ENCODE results near the gene RPRML.

Gene RPRML

GRCh38 chr17:46930051-46930450, 49.0 kb downstream of the RPRML start:
- DNase-seq (ENCODE audit: low read depth, low spot score): no peak
- no peak overlapping the region for H3K4me3 ChIP-seq (ENCODE audit: insufficient read length, low read depth)
- TF ChIP-seq ZNF274 (IDR thresholded peaks at IDR 0.05; ENCODE audit: low read depth, low read length) (no peak), SUZ12 (IDR thresholded peaks at IDR 0.05; ENCODE audit: extremely low read depth, insufficient read depth, insufficient read length) (no peak), YY1 (IDR thresholded peaks at IDR 0.05; ENCODE audit: insufficient read depth, insufficient read length) (no peak)
- H3K27me3 ChIP-seq (ENCODE audit: insufficient read depth, insufficient read length): no peaks in the 10 kb centered on the region
- no peaks in the 10 kb centered on the region for H3K9me3 ChIP-seq (ENCODE audit: insufficient read depth, low read length)
- peaks cover 70% of the 10 kb centered on the region for H3K36me3 ChIP-seq (ENCODE audit: insufficient read depth, insufficient read length, low read length)
- H3K4me1 ChIP-seq (ENCODE audit: insufficient read depth, insufficient read length): no peaks in the 10 kb centered on the region
- H3K9ac ChIP-seq (ENCODE audit: insufficient read length, low read depth): no peak overlapping the region

- Histone ChIP-seq H3K4me1 (ENCODE audit: insufficient read depth, insufficient read length) (no peaks in the 10 kb centered on the region), H3K36me3 (ENCODE audit: insufficient read depth, insufficient read length, low read length) (peaks cover 68% of the 10 kb centered on the region), H3K4me3 (ENCODE audit: insufficient read length, low read depth) (no peak overlapping the region), H3K9ac (ENCODE audit: insufficient read length, low read depth) (no peak overlapping the region), H3K27me3 (ENCODE audit: insufficient read depth, insufficient read length) (no peaks in the 10 kb centered on the region), H3K9me3 (ENCODE audit: insufficient read depth, low read length) (no peaks in the 10 kb centered on the region)
- TF ChIP-seq ZNF274 (IDR thresholded peaks at IDR 0.05; ENCODE audit: low read depth, low read length): no peak
- TF ChIP-seq SUZ12 (IDR thresholded peaks at IDR 0.05; ENCODE audit: extremely low read depth, insufficient read depth, insufficient read length): no peak
- no peak for TF ChIP-seq YY1 (IDR thresholded peaks at IDR 0.05; ENCODE audit: insufficient read depth, insufficient read length)
- DNase-seq (ENCODE audit: low read depth, low spot score): no peak
These were observed 49.6 kb downstream of the RPRML start for GRCh38 chr17:46929413-46929812.

- H3K9me3 ChIP-seq (ENCODE audit: insufficient read depth, low read length): no peaks in the 10 kb centered on the region
- H3K9ac ChIP-seq (ENCODE audit: insufficient read length, low read depth): no peak overlapping the region
- no peaks in the 10 kb centered on the region for H3K27me3 ChIP-seq (ENCODE audit: insufficient read depth, insufficient read length)
- H3K4me3 ChIP-seq (ENCODE audit: insufficient read length, low read depth): no peak overlapping the region
- no peaks in the 10 kb centered on the region for H3K4me1 ChIP-seq (ENCODE audit: insufficient read depth, insufficient read length)
- no peak for TF ChIP-seq ZNF274 (IDR thresholded peaks at IDR 0.05; ENCODE audit: low read depth, low read length)
- TF ChIP-seq YY1 (IDR thresholded peaks at IDR 0.05; ENCODE audit: insufficient read depth, insufficient read length): no peak
- TF ChIP-seq SUZ12 (IDR thresholded peaks at IDR 0.05; ENCODE audit: extremely low read depth, insufficient read depth, insufficient read length): no peak
- no peak for DNase-seq (ENCODE audit: low read depth, low spot score)
- H3K36me3 ChIP-seq (ENCODE audit: insufficient read depth, insufficient read length, low read length): peaks cover 61% of the 10 kb centered on the region
These were observed 50.4 kb downstream of the RPRML start for GRCh38 chr17:46928467-46929261.
